Body of pancreas (tissue), 4 donors: ENCODE results near the gene AUTS2.

ENCODE experiments used
- POLR2A ChIP-seq, 3 donors: fragments of 450-650 bp; IDR thresholded peaks; one replicate each; pipeline ENCODE4 v1.6.1; 2016; ENCODE audit warnings: antibody characterized with exemption in 3 of 3, mild to moderate bottlenecking in 2 of 3
- TF ChIP-seq, protein P1 (sequence below), 7 experiments: fragments of 450-650 bp in 4 of 7; fragments of 200-600 bp in 3 of 7; sonication (generic) in 3 of 7; IDR thresholded peaks; one replicate each; pipeline ENCODE4 v1.5.1; 2016 to 2019; ENCODE audit warnings: antibody characterized with exemption in 7 of 7

DNA sequence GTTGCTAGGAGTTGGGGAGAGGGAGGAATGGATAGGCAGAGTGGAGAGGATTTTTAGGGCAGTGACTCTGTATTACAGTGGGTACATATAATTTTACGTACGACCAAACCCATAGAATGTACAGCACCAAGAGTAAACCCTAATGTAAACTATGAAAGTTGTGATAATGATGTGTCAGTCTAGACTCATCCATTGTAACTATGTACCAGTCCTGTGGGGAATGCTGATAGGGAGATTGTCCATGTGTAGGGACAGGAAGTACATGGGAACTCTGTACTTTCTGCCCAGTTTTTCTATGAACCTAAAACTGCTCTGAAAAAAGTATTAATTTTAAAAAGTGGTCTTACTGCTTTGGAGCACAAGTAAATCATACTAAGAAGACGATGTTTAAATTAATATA lies 441.8 kb downstream of the AUTS2 start:
- no peak for TF ChIP-seq POLR2A (IDR thresholded peaks at IDR 0.05)
- TF ChIP-seq, protein P1, sequence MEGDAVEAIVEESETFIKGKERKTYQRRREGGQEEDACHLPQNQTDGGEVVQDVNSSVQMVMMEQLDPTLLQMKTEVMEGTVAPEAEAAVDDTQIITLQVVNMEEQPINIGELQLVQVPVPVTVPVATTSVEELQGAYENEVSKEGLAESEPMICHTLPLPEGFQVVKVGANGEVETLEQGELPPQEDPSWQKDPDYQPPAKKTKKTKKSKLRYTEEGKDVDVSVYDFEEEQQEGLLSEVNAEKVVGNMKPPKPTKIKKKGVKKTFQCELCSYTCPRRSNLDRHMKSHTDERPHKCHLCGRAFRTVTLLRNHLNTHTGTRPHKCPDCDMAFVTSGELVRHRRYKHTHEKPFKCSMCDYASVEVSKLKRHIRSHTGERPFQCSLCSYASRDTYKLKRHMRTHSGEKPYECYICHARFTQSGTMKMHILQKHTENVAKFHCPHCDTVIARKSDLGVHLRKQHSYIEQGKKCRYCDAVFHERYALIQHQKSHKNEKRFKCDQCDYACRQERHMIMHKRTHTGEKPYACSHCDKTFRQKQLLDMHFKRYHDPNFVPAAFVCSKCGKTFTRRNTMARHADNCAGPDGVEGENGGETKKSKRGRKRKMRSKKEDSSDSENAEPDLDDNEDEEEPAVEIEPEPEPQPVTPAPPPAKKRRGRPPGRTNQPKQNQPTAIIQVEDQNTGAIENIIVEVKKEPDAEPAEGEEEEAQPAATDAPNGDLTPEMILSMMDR (IDR thresholded peaks at IDR 0.05): no peak
